MM.1S (cell line): ENCODE results near the gene THOC5.

Source experiments
- DNase-seq: peaks from one replicate; pipeline ENCODE4 v3.0.0-alpha.2; 2015
- H2AFZ ChIP-seq: fragments of 300-600 bp; sonication (generic); 2 replicates; pipeline ENCODE4 v1.6.0; 2016; ENCODE audit warnings: antibody characterized with exemption, low read length
- H3F3A ChIP-seq: fragments of 300-600 bp; sonication (generic); 2 replicates; pipeline ENCODE4 v1.6.1; 2016; ENCODE audit warnings: mild to moderate bottlenecking, antibody characterized with exemption, low read length, moderate library complexity, mixed read lengths; ENCODE audit not compliant: insufficient read depth
- H3K27ac ChIP-seq: fragments of 300-600 bp; sonication (generic); 2 replicates; pipeline ENCODE4 v1.5.1; 2016; ENCODE audit warnings: mild to moderate bottlenecking, low read length
- H3K27me3 ChIP-seq: fragments of 300-600 bp; sonication (generic); replicated peaks from 2 replicates; pipeline ENCODE4 v1.6.0; 2016; ENCODE audit warnings: low read length; ENCODE audit not compliant: insufficient read depth
- H3K36me3 ChIP-seq: fragments of 300-600 bp; sonication (generic); replicated peaks from 2 replicates; pipeline ENCODE4 v1.6.1; 2016; ENCODE audit warnings: mild to moderate bottlenecking, low read length, mixed read lengths; ENCODE audit not compliant: insufficient read depth
- H3K4me1 ChIP-seq: fragments of 300-600 bp; sonication (generic); 2 replicates; pipeline ENCODE4 v1.6.1; 2016; ENCODE audit warnings: low read length, mixed read lengths
- H3K4me2 ChIP-seq: fragments of 300-600 bp; sonication (generic); 2 replicates; pipeline ENCODE4 v1.6.0; 2016; ENCODE audit warnings: low read depth, low read length
- H3K4me3 ChIP-seq: fragments of 300-600 bp; sonication (generic); 2 replicates; pipeline ENCODE4 v1.5.1; 2016; ENCODE audit warnings: low read length, mixed read lengths
- H3K79me2 ChIP-seq: fragments of 300-600 bp; sonication (generic); 2 replicates; pipeline ENCODE4 v1.6.1; 2016; ENCODE audit warnings: mixed run types, low read length, mixed read lengths
- H3K9ac ChIP-seq: fragments of 300-600 bp; sonication (generic); 2 replicates; pipeline ENCODE4 v1.6.1; 2016; ENCODE audit warnings: low read length, mixed read lengths
- H3K9me2 ChIP-seq: fragments of 300-600 bp; sonication (generic); replicated peaks from 2 replicates; pipeline ENCODE4 v1.6.1; 2016; ENCODE audit warnings: mild to moderate bottlenecking, low read length, mixed read lengths; ENCODE audit not compliant: insufficient read depth
- H3K9me3 ChIP-seq: fragments of 300-600 bp; sonication (generic); replicated peaks from 2 replicates; pipeline ENCODE4 v1.6.1; 2016; ENCODE audit warnings: mild to moderate bottlenecking, low read length, mixed read lengths; ENCODE audit not compliant: insufficient read depth
- H4K20me1 ChIP-seq: fragments of 300-600 bp; sonication (generic); 2 replicates; pipeline ENCODE4 v1.6.1; 2016; ENCODE audit warnings: mild to moderate bottlenecking, low read length, moderate library complexity, mixed read lengths; ENCODE audit not compliant: insufficient read depth
- CTCF ChIP-seq: fragments of 300-600 bp; sonication (generic); IDR thresholded peaks from 2 replicates; pipeline ENCODE4 v1.5.1; 2016; ENCODE audit warnings: antibody characterized with exemption, low read length, mixed read lengths
- EZH2 ChIP-seq: fragments of 300-600 bp; sonication (generic); optimal IDR thresholded peaks from 2 replicates; pipeline ENCODE3; 2017; ENCODE audit warnings: low read depth, mild to moderate bottlenecking, antibody characterized with exemption, low read length, mixed read lengths
- EZH2phosphoT487 ChIP-seq: fragments of 300-600 bp; sonication (generic); IDR thresholded peaks from 2 replicates; pipeline ENCODE4 v1.6.1; 2018; ENCODE audit warnings: antibody characterized with exemption, low read length

The THOC5 gene

GRCh38 chr22:29510542-29510941 lies 43.0 kb downstream of the THOC5 start:
- no peak overlapping the region for H3K9ac ChIP-seq
- peaks cover 5% of the 10 kb centered on the region; the same call in 1 of the 2 replicates for H3K36me3 ChIP-seq

GRCh38 chr22:29509815-29510214 lies 43.7 kb downstream of the THOC5 start:
- Histone ChIP-seq H3K27me3 (no peaks in the 10 kb centered on the region), H3K79me2 (no peaks in the 10 kb centered on the region), H3K4me3 (no peak overlapping the region), H3K9me3 (no peaks in the 10 kb centered on the region), H3K36me3 (peaks cover 5% of the 10 kb centered on the region; the same call in 1 of the 2 replicates), H4K20me1 (no peaks in the 10 kb centered on the region), H3K9ac (no peak overlapping the region), H3F3A (no peaks in the 10 kb centered on the region), H3K27ac (no peak overlapping the region), H3K9me2 (no peaks in the 10 kb centered on the region), H3K4me2 (no peak overlapping the region), H3K4me1 (no peaks in the 10 kb centered on the region), H2AFZ (no peak overlapping the region)
- TF ChIP-seq EZH2phosphoT487 (no peak), CTCF (no peak), EZH2 (no peak)
- DNase-seq: no peak

More at GRCh38 chr22:29510542-29510941, 43.0 kb downstream of the THOC5 start:
- Histone ChIP-seq H3K9me2 (no peaks in the 10 kb centered on the region), H3K79me2 (no peaks in the 10 kb centered on the region), H2AFZ (no peak overlapping the region), H3K4me2 (no peak overlapping the region), H3K27ac (no peak overlapping the region), H3K27me3 (no peaks in the 10 kb centered on the region), H3K4me3 (no peak overlapping the region), H3K9me3 (no peaks in the 10 kb centered on the region), H4K20me1 (no peaks in the 10 kb centered on the region), H3F3A (no peaks in the 10 kb centered on the region), H3K4me1 (no peaks in the 10 kb centered on the region)
- TF ChIP-seq EZH2 (no peak), CTCF (no peak), EZH2phosphoT487 (no peak)
- no peak for DNase-seq

GRCh38 chr22:29509298-29509697 lies 44.3 kb downstream of the THOC5 start:
- no peaks in the 10 kb centered on the region for H3K4me1 ChIP-seq
- no peak overlapping the region for H3K27ac ChIP-seq
- H3F3A ChIP-seq: no peaks in the 10 kb centered on the region
- peaks cover 5% of the 10 kb centered on the region; the same call in 1 of the 2 replicates for H3K36me3 ChIP-seq
- H3K79me2 ChIP-seq: no peaks in the 10 kb centered on the region
- H3K9me3 ChIP-seq: no peaks in the 10 kb centered on the region
- H2AFZ ChIP-seq: no peak overlapping the region
- H3K27me3 ChIP-seq: no peaks in the 10 kb centered on the region
- H3K4me2 ChIP-seq: no peak overlapping the region
- H3K4me3 ChIP-seq: no peak overlapping the region
- no peaks in the 10 kb centered on the region for H4K20me1 ChIP-seq
- H3K9ac ChIP-seq: no peak overlapping the region
- no peaks in the 10 kb centered on the region for H3K9me2 ChIP-seq
- DNase-seq: no peak
- TF ChIP-seq EZH2: no peak

- H3K4me3 ChIP-seq: no peak overlapping the region
- no peak for TF ChIP-seq EZH2phosphoT487
- no peaks in the 10 kb centered on the region for H3K79me2 ChIP-seq
- no peaks in the 10 kb centered on the region for H3K9me3 ChIP-seq
- H3K27ac ChIP-seq: no peak overlapping the region
- H3K4me2 ChIP-seq: no peak overlapping the region
- no peaks in the 10 kb centered on the region for H3F3A ChIP-seq
- no peaks in the 10 kb centered on the region for H4K20me1 ChIP-seq
- peaks cover 5% of the 10 kb centered on the region; the same call in 1 of the 2 replicates for H3K36me3 ChIP-seq
- no peaks in the 10 kb centered on the region for H3K4me1 ChIP-seq
- no peak overlapping the region for H3K9ac ChIP-seq
- no peak overlapping the region for H2AFZ ChIP-seq
- H3K9me2 ChIP-seq: no peaks in the 10 kb centered on the region
- DNase-seq: no peak
- no peaks in the 10 kb centered on the region for H3K27me3 ChIP-seq
Measured at GRCh38 chr22:29503811-29504372, 49.7 kb downstream of the THOC5 start.
